Activated CD4-positive, alpha-beta T cell treated with anti-CD3 and anti-CD28 coated beads, Interleukin-2, amount 10 ng/mL, durations not matched to agents 7 days and 5 days (primary cell): ENCODE results near the gene PLD6. TPM values are rescaled to one million over a fixed set of nuclear protein-coding genes. Genes with fewer than 3 reads are reported as not detected.
A peak's percentile ranks its signal among the peaks of the same experiment; 100 is the strongest.
"Not testable (repeated sequence)": the region's sequence is repeated elsewhere in the genome, so short reads cannot be mapped to it uniquely, and the experiment has no call there.

ENCODE experiments used
- CTCF ChIA-PET: fragments of 350-600 bp; sonication (Branson Sonifier 250); formaldehyde crosslinking; loops from one replicate; lab custom pipeline; 2021; ENCODE audit warnings: antibody characterized with exemption; lab: Charles Lee
- POLR2A ChIA-PET: fragments of 350-600 bp; sonication (Branson Sonifier 250); formaldehyde crosslinking; loops from one replicate; lab custom pipeline; 2021; ENCODE audit warnings: antibody characterized with exemption; lab: Charles Lee
- DNase-seq: peaks from one replicate; pipeline ENCODE4 v3.0.0-alpha.2; 2020
- H3K27ac Mint-ChIP-seq: one replicate; pipeline ENCODE4 v1.8.0; 2021; ENCODE audit warnings: mild to moderate bottlenecking, moderate library complexity, mixed read lengths
- H3K27me3 Mint-ChIP-seq: one replicate; pipeline ENCODE4 v1.8.0; 2021; ENCODE audit warnings: mixed read lengths
- H3K36me3 Mint-ChIP-seq: one replicate; pipeline ENCODE4 v1.8.0; 2021; ENCODE audit warnings: low read depth, mixed read lengths
- H3K4me1 Mint-ChIP-seq: one replicate; pipeline ENCODE4 v1.8.0; 2021; ENCODE audit warnings: mixed read lengths
- H3K4me3 Mint-ChIP-seq: one replicate; pipeline ENCODE4 v1.8.0; 2021; ENCODE audit warnings: mild to moderate bottlenecking, moderate library complexity, mixed read lengths
- H3K9me3 Mint-ChIP-seq: one replicate; pipeline ENCODE4 v1.8.0; 2021; ENCODE audit warnings: mixed read lengths
- total RNA-seq, 2 experiments: library from RNA; stranded (reverse); gene quantifications; one replicate each; pipeline ENCODE4 v1.2.3, GENCODE V29; 2021

The PLD6 gene
- total RNA-seq, 2 experiments from 2014 or later = 10.9 to 11.8 TPM

- ChIA-PET CTCF (interaction anchor here (0.5 to 2.1 kb wide), 3 partner anchors 15 to 46 kb away, joined by 3 to 5 read pairs (median 5); partner anchors contain the start of gene FLCN), POLR2A (no interaction called here)
- Mint-ChIP-seq H3K9me3 (no peaks in the 10 kb centered on the region), H3K4me3 (no peak overlapping the region), H3K27me3 (no peaks in the 10 kb centered on the region), H3K27ac (peak overlapping the region; percentile 19), H3K4me1 (peaks cover 23% of the 10 kb centered on the region), H3K36me3 (peaks cover 22% of the 10 kb centered on the region)
- no peak for DNase-seq
These were observed 14.8 kb downstream of the PLD6 start for GRCh38 chr17:17191346-17191792.

GRCh38 chr17:17190188-17190587, 15.9 kb downstream of the PLD6 start:
- CTCF ChIA-PET = interaction anchor here (0.9 to 2.1 kb wide), 5 partner anchors 9 to 48 kb away, joined by 3 to 7 read pairs (median 4); no protein-coding TSS in a partner anchor
- POLR2A ChIA-PET = no interaction called here
- Mint-ChIP-seq H3K27ac (peak overlapping the region; percentile 31), H3K4me3 (no peak overlapping the region), H3K27me3 (no peaks in the 10 kb centered on the region), H3K4me1 (peaks cover 35% of the 10 kb centered on the region), H3K36me3 (peaks cover 33% of the 10 kb centered on the region), H3K9me3 (no peaks in the 10 kb centered on the region)
- DNase-seq = no peak

DNA sequence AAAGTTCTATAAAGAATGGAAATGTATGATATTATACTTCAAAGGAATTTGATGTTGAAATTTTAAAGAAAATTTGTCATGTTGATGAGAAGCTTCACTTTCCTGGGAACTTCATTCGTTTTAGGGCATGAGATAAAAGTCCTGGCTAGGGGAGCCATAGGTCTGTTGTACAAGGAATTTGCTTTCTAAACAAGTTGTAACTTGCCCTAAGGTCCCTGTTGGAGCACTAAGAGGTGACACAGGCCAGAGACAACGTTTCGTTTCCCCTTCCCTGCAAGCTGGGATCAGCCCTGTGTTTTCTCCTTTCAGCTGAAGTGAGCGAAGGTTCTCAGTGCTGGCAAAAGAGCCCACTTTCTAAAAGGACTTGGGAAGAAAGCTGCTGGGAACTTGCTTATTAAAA, 16.6 kb downstream of the PLD6 start:
- CTCF ChIA-PET = interaction anchor here (0.7 to 1.9 kb wide), 5 partner anchors 12 to 78 kb away, joined by 3 to 7 read pairs (median 3); no protein-coding TSS in a partner anchor
- no peaks in the 10 kb centered on the region for H3K9me3 Mint-ChIP-seq
- H3K4me3 Mint-ChIP-seq = no peak overlapping the region
- POLR2A ChIA-PET = interaction anchor here (0.6 kb wide), 1 partner anchor 40 kb away, joined by 5 read pairs; no protein-coding TSS in a partner anchor
- H3K36me3 Mint-ChIP-seq = peaks cover 40% of the 10 kb centered on the region
- DNase-seq = no peak
- peak overlapping the region; percentile 46 for H3K27ac Mint-ChIP-seq
- peaks cover 41% of the 10 kb centered on the region for H3K4me1 Mint-ChIP-seq
- H3K27me3 Mint-ChIP-seq = no peaks in the 10 kb centered on the region

DNA sequence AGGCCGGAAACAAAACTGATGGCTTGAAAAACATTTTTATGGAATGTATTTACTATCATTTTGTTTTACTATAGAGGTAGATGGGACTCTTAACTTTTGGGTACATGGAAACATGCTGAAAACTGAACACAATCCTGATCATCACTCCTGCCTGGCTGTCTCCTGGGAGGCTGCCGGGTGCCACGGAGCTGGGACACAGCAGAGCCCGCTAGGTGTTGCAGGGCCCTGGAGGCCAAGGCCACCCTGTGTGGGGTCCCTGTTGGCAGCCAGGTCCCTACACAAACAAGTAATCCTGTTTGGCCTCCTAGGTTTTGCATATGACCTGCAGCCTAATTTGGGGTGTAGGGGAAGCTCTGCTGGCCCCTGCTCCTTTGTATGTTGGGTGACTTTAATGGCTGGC, 17.5 kb downstream of the PLD6 start:
- POLR2A ChIA-PET = no interaction called here
- CTCF ChIA-PET = interaction anchor here (1.2 to 1.9 kb wide), 5 partner anchors 8 to 74 kb away, joined by 3 to 7 read pairs (median 4); no protein-coding TSS in a partner anchor
- Mint-ChIP-seq H3K36me3 (peaks cover 49% of the 10 kb centered on the region), H3K27ac (no peak overlapping the region), H3K4me3 (no peak overlapping the region), H3K27me3 (no peaks in the 10 kb centered on the region), H3K9me3 (no peaks in the 10 kb centered on the region), H3K4me1 (peaks cover 51% of the 10 kb centered on the region)
- DNase-seq = no peak

GRCh38 chr17:17186551-17187505, 19.3 kb downstream of the PLD6 start:
- Mint-ChIP-seq H3K27me3 (no peaks in the 10 kb centered on the region), H3K4me3 (no peak overlapping the region), H3K27ac (peak overlapping the region; percentile 97), H3K9me3 (no peaks in the 10 kb centered on the region), H3K4me1 (peaks cover 63% of the 10 kb centered on the region), H3K36me3 (peaks cover 57% of the 10 kb centered on the region)
- POLR2A ChIA-PET = no interaction called here
- CTCF ChIA-PET = interaction anchor here (1.3 to 1.4 kb wide), 2 partner anchors 9 to 12 kb away, joined by 3 read pairs; no protein-coding TSS in a partner anchor
- DNase-seq = no peak

- H3K27me3 Mint-ChIP-seq = no peaks in the 10 kb centered on the region
- CTCF ChIA-PET = interaction anchor here (1.0 to 1.3 kb wide), 2 partner anchors 11 to 13 kb away, joined by 3 read pairs; no protein-coding TSS in a partner anchor
- peaks cover 61% of the 10 kb centered on the region for H3K36me3 Mint-ChIP-seq
- H3K4me3 Mint-ChIP-seq = no peak overlapping the region
- peak; percentile 55 for DNase-seq
- peak overlapping the region; percentile 97 for H3K27ac Mint-ChIP-seq
- peaks cover 67% of the 10 kb centered on the region for H3K4me1 Mint-ChIP-seq
- POLR2A ChIA-PET = no interaction called here
- H3K9me3 Mint-ChIP-seq = no peaks in the 10 kb centered on the region
These were observed 20.1 kb downstream of the PLD6 start for GRCh38 chr17:17186051-17186450.

GRCh38 chr17:17184985-17185757, 21.0 kb downstream of the PLD6 start:
- CTCF ChIA-PET = interaction anchor here (1.0 to 1.2 kb wide), 3 partner anchors 10 to 116 kb away, joined by 3 to 4 read pairs (median 3); no protein-coding TSS in a partner anchor
- peak overlapping the region; percentile 97 for H3K27ac Mint-ChIP-seq
- peak overlapping the region; percentile 27 for H3K4me3 Mint-ChIP-seq
- POLR2A ChIA-PET, H3K9me3 Mint-ChIP-seq, H3K27me3 Mint-ChIP-seq: not testable (repeated sequence)
- peaks cover 66% of the 10 kb centered on the region for H3K36me3 Mint-ChIP-seq
- H3K4me1 Mint-ChIP-seq = peaks cover 72% of the 10 kb centered on the region
- peak; percentile 43 for DNase-seq

- Mint-ChIP-seq H3K27me3 (no peaks in the 10 kb centered on the region), H3K4me1 (peaks cover 86% of the 10 kb centered on the region), H3K27ac (peak overlapping the region; percentile 97), H3K4me3 (peak overlapping the region; percentile 17), H3K36me3 (peaks cover 77% of the 10 kb centered on the region), H3K9me3 (no peaks in the 10 kb centered on the region)
- POLR2A ChIA-PET = no interaction called here
- CTCF ChIA-PET = interaction anchor here (0.7 to 1.4 kb wide), 6 partner anchors 8 to 27 kb away, joined by 3 to 5 read pairs (median 4); no protein-coding TSS in a partner anchor
- no peak for DNase-seq
These were observed 22.4 kb downstream of the PLD6 start for GRCh38 chr17:17183744-17184143.

- CTCF ChIA-PET = interaction anchor here (1.4 kb wide), 1 partner anchor 8 kb away, joined by 4 read pairs; no protein-coding TSS in a partner anchor
- H3K9me3 Mint-ChIP-seq = no peaks in the 10 kb centered on the region
- H3K4me3 Mint-ChIP-seq = peak overlapping the region; percentile 78
- POLR2A ChIA-PET = interaction anchor here (0.7 kb wide), 1 partner anchor 22 kb away, joined by 3 read pairs; no protein-coding TSS in a partner anchor
- H3K4me1 Mint-ChIP-seq = peaks cover 94% of the 10 kb centered on the region
- H3K27me3 Mint-ChIP-seq = no peaks in the 10 kb centered on the region
- DNase-seq = no peak
- peaks cover 79% of the 10 kb centered on the region for H3K36me3 Mint-ChIP-seq
- H3K27ac Mint-ChIP-seq = peak overlapping the region; percentile 97
These were observed 23.5 kb downstream of the PLD6 start for GRCh38 chr17:17182598-17183136.

- H3K4me1 Mint-ChIP-seq = peaks cover 96% of the 10 kb centered on the region
- H3K36me3 Mint-ChIP-seq = peaks cover 80% of the 10 kb centered on the region
- DNase-seq = peak; percentile 78
- H3K27me3 Mint-ChIP-seq = no peaks in the 10 kb centered on the region
- H3K9me3 Mint-ChIP-seq = no peaks in the 10 kb centered on the region
- H3K27ac Mint-ChIP-seq = peak overlapping the region; percentile 97
- peak overlapping the region; percentile 78 for H3K4me3 Mint-ChIP-seq
- POLR2A ChIA-PET = interaction anchor here (0.6 to 0.7 kb wide), 2 partner anchors 22 to 55 kb away, joined by 3 to 6 read pairs; partner anchors contain the start of gene FLCN
- CTCF ChIA-PET = interaction anchor here (0.6 kb wide), 1 partner anchor 21 kb away, joined by 3 read pairs; no protein-coding TSS in a partner anchor
These were observed 24.2 kb downstream of the PLD6 start for GRCh38 chr17:17181666-17182597.
